Right cardiac atrium (tissue), 5 donors: Measurements from ENCODE around the gene CALCOCO1. TPM values are rescaled to one million over a fixed set of nuclear protein-coding genes. Genes with fewer than 3 reads are reported as not detected.
"Not testable (repeated sequence)": the region's sequence is repeated elsewhere in the genome, so short reads cannot be mapped to it uniquely, and the experiment has no call there.

Experiments used
- ATAC-seq, 2 donors: fragments of 200-7000 bp; cut with Tn5 transposase; one replicate each; pipeline versions ENCODE4 v1.8.0 to v1.9.1; 2020; ENCODE audit warnings: moderate library complexity in 2 of 2, mild to moderate bottlenecking in 1 of 2
- DNase-seq, 3 donors: peaks; one replicate each; pipeline ENCODE4 v3.0.0-alpha.2; 2020
- H3K27ac ChIP-seq: one replicate; pipeline ENCODE4 v1.5.1; 2013; ENCODE audit warnings: mild to moderate bottlenecking, low read length, control low read depth, moderate library complexity
- H3K27me3 ChIP-seq: one replicate; pipeline ENCODE4 v1.6.1; 2013; ENCODE audit not compliant: control insufficient read depth, insufficient read depth
- H3K4me1 ChIP-seq: one replicate; pipeline ENCODE4 v1.6.1; 2013; ENCODE audit warnings: low read length; ENCODE audit not compliant: control insufficient read depth, insufficient read depth
- H3K4me3 ChIP-seq: one replicate; pipeline ENCODE4 v1.5.1; 2013; ENCODE audit warnings: low read length, control low read depth
- H3K9me3 ChIP-seq: one replicate; pipeline ENCODE4 v1.6.1; 2013; ENCODE audit warnings: low read length; ENCODE audit not compliant: control insufficient read depth
- WGBS: extraction: QIAGEN DNeasy Blood & Tissue Kit; methylation state at CpG from one replicate; pipeline ENCODE4 v1.1.7; 2013; 5-methylcytosine and 5-hydroxymethylcytosine counted together
- intact Hi-C, 4 donors: fragments of 100-400 bp; cut with DNase I; formaldehyde crosslinking; loops; one replicate each; pipeline versions ENCODE4 v1.11.0 to v1.14.0; 2022 to 2023
- polyA plus RNA-seq: library from polyadenylated mRNA; stranded (reverse); fragments of 200-250 nt; gene quantifications from one replicate; pipeline ENCODE4 v1.2.3, GENCODE V29; 2013
- total RNA-seq, 4 donors: library from RNA; stranded (reverse); fragmentation: NEBNext Ultra II Directional; extraction: Animal tissue kit (Norgen Biotek cat#: 25700); gene quantifications; one replicate each; pipeline ENCODE4 v1.2.1, GENCODE V29; 2021
- donor health status: healthy with polysubstance abuse.
- donor health status: DM: no; HTN: yes; CAD: no.
- donor health status: DM: no; HTN: no; CAD: no.
- donor health status: DM: no; HTN: yes; CAD: no; lungs with severe emphysema.
- donor health status: DM: yes; HTN: yes; CAD: no.

The CALCOCO1 gene
- total and polyA plus RNA-seq, 5 donors: 121 to 247 (median 197) TPM

DNA sequence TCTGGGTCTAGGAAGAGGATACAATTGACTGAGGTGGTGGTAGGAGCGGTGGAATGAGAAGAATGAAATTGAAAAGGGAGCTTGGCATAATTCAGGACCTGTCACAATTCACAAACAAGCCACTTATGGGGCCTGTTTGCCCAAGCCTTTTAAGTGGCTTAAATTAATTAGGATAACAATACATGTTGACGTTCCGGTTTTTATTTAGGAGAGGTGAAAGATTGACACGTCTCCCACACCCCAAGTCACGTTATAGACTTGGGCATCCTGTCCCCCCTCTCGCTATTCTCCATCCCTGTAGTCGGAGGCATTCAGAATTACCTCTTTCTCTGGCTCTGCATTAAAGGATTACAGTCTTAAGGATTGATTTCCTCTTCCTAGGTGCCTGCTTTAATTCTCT is 954 bp upstream of the CALCOCO1 start:
- Histone ChIP-seq H3K27me3 (no peaks in the 10 kb centered on the region), H3K4me3 (peak overlapping the region; percentile 48), H3K4me1 (no peaks in the 10 kb centered on the region), H3K9me3 (no peaks in the 10 kb centered on the region), H3K27ac (peak overlapping the region; percentile 96)
- 54% methylated on average over 7 of the region's 7 CpGs for WGBS
- DNase-seq (no peak), ATAC-seq (no peak)
- intact Hi-C loops: no loop called here

DNA sequence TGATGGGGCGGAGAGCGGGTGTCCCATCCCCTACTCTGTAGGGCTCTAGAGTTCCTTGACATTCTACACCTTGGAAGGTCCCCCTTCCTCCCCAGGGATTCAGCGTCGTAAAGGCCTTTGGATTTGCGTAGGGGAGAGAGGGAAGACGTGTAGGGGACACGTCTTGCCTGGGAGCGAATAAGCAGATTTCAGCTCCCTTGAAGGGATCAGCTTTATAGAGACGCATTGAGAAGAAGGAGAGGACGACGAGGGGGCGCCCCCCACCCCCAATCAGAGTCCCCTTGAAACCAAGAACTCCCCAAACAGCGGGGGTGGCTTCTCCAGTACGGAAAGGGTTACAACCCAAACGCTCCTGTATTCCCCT is 324 bp downstream of the CALCOCO1 start:
- H3K27ac ChIP-seq: peak overlapping the region; percentile 56
- DNase-seq (no peak), ATAC-seq (peak; percentile 1 to 12)
- H3K27me3 ChIP-seq: no peaks in the 10 kb centered on the region
- no peaks in the 10 kb centered on the region for H3K4me1 ChIP-seq
- intact Hi-C loops: no loop called here
- H3K9me3 ChIP-seq: no peaks in the 10 kb centered on the region
- H3K4me3 ChIP-seq: peak overlapping the region; percentile 89
- WGBS: under 1% methylated on average over 15 of the region's 15 CpGs

DNA sequence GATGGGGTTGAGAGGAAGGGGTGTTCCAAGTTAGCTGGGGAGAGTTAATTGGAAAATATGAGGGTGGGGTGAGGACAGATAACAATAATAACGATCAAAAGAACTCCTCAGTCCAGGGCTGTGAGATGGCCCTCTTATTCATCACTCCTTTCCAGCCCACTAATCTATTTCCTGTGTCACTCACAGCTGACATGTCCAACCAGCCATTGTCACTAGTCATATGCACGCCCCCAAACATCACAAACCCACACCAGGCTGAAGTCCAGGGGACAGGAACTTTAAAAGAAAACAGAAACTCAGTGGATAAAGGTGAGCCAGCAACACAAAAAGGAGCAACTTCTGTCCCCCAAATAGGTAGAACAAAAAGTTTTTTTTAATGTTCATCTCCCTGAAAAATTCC is 911 bp downstream of the CALCOCO1 start:
- Histone ChIP-seq H3K4me3 (peak overlapping the region; percentile 89), H3K9me3 (no peaks in the 10 kb centered on the region), H3K27ac (no peak overlapping the region), H3K4me1 (no peaks in the 10 kb centered on the region), H3K27me3 (no peaks in the 10 kb centered on the region)
- ATAC-seq: no peak
- WGBS: 10% methylated on average over 2 of the region's 2 CpGs
- no peak for DNase-seq
- intact Hi-C loops: no loop called here

DNA sequence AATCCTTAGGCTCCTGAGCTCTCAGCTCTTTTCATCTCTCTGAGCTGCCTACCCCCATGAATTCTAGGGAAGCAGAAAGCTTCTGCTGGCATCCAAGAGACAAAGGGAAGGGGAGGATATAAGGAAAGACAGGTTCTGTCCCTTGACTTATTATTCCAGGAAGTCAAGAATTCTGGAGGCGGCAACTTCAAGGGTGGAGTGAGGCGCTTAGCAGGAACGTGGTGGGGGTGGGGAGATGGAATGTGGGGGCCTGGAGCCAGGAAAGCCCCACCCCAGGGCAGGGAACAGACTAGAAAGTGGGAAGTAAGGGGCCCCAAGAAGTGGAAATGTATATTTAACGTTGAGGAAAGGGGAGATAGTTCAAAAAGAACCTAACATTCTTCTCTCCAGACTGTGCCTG is 1.4 kb downstream of the CALCOCO1 start:
- Histone ChIP-seq H3K4me1 (no peaks in the 10 kb centered on the region), H3K27me3 (no peaks in the 10 kb centered on the region), H3K27ac (no peak overlapping the region), H3K9me3 (no peaks in the 10 kb centered on the region), H3K4me3 (peak overlapping the region; percentile 89)
- WGBS: 41% methylated on average over 4 of the region's 4 CpGs
- ATAC-seq (no peak), DNase-seq (no peak)
- intact Hi-C loops: no loop called here

DNA sequence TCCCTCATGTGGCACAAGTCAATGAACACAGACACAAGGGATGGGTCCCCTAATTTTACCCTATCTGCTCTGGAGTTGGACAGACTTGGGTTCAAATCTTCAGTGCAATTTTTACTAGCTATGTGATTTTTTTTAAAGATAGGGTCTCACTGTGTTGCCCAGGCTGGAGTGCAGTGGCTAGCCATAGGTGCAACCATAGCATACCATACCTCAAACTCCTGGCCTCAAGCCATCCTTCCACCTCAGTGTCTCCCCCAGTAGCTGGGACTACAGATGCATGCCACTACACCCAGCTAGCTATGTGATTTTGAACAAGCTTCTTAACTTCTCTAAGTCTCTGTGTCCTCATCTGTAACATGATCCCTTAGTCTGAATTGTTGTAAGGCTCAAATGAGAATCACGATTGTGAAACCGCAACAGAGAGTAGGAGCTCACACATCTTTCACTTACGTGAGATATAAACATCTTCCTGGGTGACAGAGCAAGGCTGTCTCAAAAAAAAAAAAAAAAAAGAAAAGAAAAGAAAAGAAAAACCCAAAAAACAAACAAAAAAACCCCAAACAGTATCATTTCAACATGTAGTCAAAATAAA is 4.7 kb downstream of the CALCOCO1 start:
- DNase-seq: no peak
- Histone ChIP-seq H3K4me3 (no peak overlapping the region), H3K27ac (no peak overlapping the region), H3K27me3 (no peaks in the 10 kb centered on the region), H3K9me3 (no peaks in the 10 kb centered on the region), H3K4me1 (no peaks in the 10 kb centered on the region)
- ATAC-seq: no peak
- intact Hi-C loops: no loop called here
- 90% methylated on average over 3 of the region's 3 CpGs for WGBS

DNA sequence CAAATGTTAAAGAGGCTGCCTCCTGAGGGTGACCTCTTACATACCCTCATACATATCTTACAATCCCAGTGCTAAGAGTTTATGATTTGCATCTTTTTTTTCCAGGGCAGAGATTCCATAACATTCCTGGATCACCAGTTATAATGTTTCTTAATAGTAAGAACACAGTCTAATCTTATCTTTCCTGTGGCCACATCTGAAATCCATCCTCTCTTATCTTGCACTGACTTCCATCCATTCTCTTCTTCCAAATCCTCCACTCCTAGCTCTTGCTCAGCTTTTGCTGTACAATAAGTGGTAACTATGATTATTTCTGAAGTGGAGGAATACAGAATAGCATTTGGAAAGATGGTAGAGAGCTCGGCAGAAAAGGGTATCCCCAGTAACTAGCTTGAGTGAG is 6.3 kb downstream of the CALCOCO1 start:
- no peak overlapping the region for H3K27ac ChIP-seq
- intact Hi-C loops: no loop called here
- WGBS: 64% methylated on average over 1 of the region's 1 CpG
- H3K4me1 ChIP-seq: no peaks in the 10 kb centered on the region
- H3K9me3 ChIP-seq: no peaks in the 10 kb centered on the region
- no peaks in the 10 kb centered on the region for H3K27me3 ChIP-seq
- no peak overlapping the region for H3K4me3 ChIP-seq
- ATAC-seq: no peak
- no peak for DNase-seq

DNA sequence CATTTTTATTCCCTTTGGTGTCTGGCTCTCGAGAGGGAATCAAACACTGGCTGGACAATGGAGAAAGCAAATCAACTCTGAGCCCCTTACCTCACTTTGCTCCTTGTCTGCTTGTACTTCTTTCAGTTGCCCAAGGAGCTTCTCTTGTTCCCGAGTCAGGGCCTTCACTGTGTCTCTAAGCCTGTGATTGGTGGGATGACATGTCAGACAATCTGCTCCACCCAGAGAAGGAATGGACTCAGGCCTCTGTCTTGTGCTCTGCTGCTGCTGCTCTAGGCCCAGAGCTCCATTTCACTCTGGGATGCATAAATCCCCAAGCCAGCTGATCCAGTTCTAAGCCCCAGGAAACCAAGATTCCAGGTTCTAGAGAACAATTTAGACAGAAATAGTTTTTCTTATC is 7.6 kb downstream of the CALCOCO1 start:
- intact Hi-C loops: no loop called here
- ATAC-seq (no peak), DNase-seq (no peak)
- Histone ChIP-seq H3K9me3 (no peaks in the 10 kb centered on the region), H3K27ac (no peak overlapping the region), H3K4me1 (no peaks in the 10 kb centered on the region), H3K27me3 (no peaks in the 10 kb centered on the region), H3K4me3 (no peak overlapping the region)
- WGBS: 69% methylated on average over 2 of the region's 2 CpGs

DNA sequence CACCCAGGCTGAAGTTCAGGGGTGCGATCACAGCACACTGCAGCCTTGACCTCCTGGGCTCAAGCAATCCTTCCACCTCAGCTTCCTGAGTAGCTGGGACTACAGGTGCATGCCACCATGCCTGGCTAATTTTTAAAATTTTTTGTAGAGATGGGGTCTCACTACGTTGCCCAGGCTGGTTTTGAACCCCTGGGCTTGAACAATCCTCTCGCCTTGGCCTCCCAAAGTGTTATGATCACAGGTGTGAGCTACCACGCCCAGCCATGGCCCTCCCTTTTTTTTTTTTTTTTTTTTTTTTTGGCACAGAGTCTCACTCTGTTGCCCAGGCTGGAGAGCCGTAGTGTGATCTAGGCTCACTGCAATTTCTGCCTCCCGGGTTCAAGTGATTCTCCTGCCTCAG is 8.7 kb downstream of the CALCOCO1 start:
- H3K27ac ChIP-seq, H3K4me1 ChIP-seq, DNase-seq, H3K9me3 ChIP-seq, intact Hi-C loops, H3K4me3 ChIP-seq, H3K27me3 ChIP-seq, ATAC-seq: not testable (repeated sequence)
- WGBS: 94% methylated on average over 6 of the region's 6 CpGs

DNA sequence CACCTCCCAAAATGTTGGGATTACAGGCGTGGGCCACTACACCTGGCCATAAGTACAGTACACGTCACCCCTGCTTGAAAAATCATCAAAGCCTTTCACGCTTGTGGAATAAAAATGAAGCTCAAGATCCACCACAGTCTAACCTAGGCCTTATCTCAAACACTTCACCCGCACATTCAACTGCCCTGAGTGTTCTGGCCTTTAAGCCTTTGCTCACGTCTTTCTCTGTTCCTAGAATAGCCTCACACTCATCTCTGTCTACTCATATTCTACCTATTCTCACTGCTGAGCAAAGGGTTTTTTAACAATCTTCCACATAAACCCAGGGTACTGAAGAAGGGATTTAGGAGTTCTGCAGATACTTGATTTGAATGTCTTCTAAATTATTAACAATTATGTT is 9.9 kb downstream of the CALCOCO1 start:
- H3K27me3 ChIP-seq: no peaks in the 10 kb centered on the region
- no peak overlapping the region for H3K4me3 ChIP-seq
- 69% methylated on average over 5 of the region's 5 CpGs for WGBS
- peak overlapping the region; percentile 43 for H3K27ac ChIP-seq
- no peaks in the 10 kb centered on the region for H3K4me1 ChIP-seq
- no peaks in the 10 kb centered on the region for H3K9me3 ChIP-seq
- ATAC-seq (peak; percentile 79 to 82), DNase-seq (no peak)
- intact Hi-C loops: no loop called here

DNA sequence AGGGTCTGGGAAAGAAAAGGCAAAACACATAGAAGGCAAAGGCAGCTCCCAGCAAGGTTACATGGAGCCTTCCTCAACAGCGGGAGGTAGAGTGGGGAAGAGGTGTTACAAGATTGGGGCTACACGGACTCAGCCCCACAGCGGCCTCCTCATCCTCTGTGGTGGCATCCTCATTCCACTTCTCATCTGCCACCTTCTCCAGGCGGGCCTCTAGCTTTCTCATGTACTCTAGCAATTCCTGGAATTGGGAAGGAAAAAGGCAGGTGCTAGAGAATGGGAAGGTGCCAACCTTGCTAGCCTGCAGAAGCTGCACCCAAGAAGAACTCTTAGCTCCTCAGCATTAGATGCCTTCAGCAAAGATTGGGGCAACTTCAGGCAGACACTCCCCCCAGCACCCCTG is 13.2 kb downstream of the CALCOCO1 start:
- Histone ChIP-seq H3K27me3 (no peaks in the 10 kb centered on the region), H3K4me1 (no peaks in the 10 kb centered on the region), H3K9me3 (no peaks in the 10 kb centered on the region), H3K27ac (no peak overlapping the region), H3K4me3 (no peak overlapping the region)
- no peak for DNase-seq
- 90% methylated on average over 4 of the region's 4 CpGs for WGBS
- intact Hi-C loops: no loop called here
- ATAC-seq: no peak

DNA sequence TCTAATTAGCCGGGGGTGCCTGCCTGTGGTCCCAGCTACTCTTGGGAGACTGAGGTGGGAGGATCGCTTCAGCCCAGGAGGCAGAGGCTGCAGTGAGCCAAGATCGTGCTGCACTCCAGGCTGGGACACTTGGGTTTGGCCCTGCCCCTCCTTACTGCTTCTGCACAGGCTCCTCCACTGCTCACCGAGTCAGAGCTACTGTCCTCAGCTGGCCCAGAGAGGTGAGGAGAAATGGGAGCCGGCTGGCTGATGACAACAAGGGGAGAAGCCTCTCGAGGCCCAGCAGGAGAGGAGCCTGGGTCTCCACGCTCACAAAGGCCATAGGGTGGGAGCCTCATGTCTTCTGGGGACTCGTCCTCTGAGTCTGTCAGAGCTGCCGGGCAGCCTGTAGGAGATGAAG is 13.7 kb downstream of the CALCOCO1 start:
- intact Hi-C loops: no loop called here
- 75% methylated on average over 9 of the region's 9 CpGs for WGBS

DNA sequence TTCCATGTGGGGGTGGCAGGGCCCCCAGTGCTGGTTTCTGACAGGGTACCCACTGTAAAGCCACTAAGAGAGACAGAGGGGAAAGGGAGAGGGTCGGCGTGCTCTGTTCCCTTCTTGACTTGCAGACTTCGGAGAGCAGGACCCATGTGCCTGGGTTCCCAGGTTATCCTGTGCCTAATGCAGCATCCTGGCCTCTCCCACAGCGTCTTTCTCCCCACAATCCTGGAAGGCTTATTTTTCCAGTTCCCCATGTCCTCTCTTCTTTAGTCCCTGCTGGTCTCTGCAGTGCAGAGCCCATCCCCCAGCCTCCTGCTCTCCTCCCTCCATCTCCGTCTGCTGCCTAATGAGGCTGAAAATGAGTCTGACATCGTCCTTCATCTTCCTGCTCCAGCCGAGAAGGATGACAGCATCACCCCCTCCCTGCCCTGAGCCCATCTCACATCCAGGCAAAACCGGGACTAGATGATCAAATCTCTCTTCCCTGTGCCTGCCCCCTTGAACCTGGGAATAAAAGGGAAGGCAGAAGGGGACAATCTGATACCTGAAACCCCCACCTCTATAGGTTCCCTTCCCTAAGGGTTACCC is 15.1 kb downstream of the CALCOCO1 start:
- 70% methylated on average over 8 of the region's 8 CpGs for WGBS
- Histone ChIP-seq H3K27me3 (no peaks in the 10 kb centered on the region), H3K27ac (no peak overlapping the region), H3K9me3 (no peaks in the 10 kb centered on the region), H3K4me3 (no peak overlapping the region), H3K4me1 (no peaks in the 10 kb centered on the region)
- DNase-seq: no peak
- no peak for ATAC-seq
- intact Hi-C loops: no loop called here

More for the DNA sequence above, 13.7 kb downstream of the CALCOCO1 start:
- ATAC-seq (no peak), DNase-seq (no peak)
- no peak overlapping the region for H3K27ac ChIP-seq
- no peak overlapping the region for H3K4me3 ChIP-seq
- no peaks in the 10 kb centered on the region for H3K27me3 ChIP-seq
- no peaks in the 10 kb centered on the region for H3K4me1 ChIP-seq
- H3K9me3 ChIP-seq: no peaks in the 10 kb centered on the region
